ENCODE data around the gene CPM. TPM values are rescaled to one million over a fixed set of nuclear protein-coding genes. Genes with fewer than 3 reads are reported as not detected.

CPM gene
- total and polyA plus RNA-seq, 2 of the 4 experiments (the other 2 are of a cell fraction), result 2.0 to 8.8 TPM

DNA sequence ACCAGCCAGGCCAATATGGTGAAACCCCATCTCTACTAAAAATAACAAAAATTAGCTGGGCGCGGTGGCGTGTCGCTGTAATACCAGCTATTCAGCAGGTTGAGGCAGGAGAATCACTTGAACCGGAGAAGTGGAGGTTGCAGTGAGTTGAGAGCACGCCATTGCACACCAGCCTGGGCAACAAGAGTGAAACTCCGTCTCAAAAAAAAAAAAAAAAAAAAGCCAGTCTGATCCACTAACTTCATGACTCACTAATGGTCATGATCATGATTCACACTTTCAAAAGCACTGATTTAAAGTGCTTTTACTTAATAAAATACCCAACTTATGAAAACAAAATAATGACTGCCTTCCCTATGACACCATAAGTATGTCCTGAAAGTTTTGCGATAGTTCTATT is 38.4 kb upstream of the CPM start:
- DNase-seq (peak; percentile 82), ATAC-seq (ENCODE audit: low read depth) (peak; percentile 62; the same call in 1 of the 2 replicates)
- H3K4me3 ChIP-seq (ENCODE audit: insufficient read depth, low read depth, low read length), result no peak overlapping the region
- dilution Hi-C loops (cut with HindIII; ENCODE audit: low sequenced_read_pairs, unreplicated experiment), result no loop called here
- no peak overlapping the region for H2BK15ac ChIP-seq (ENCODE audit: low read depth, low read length)
- in situ Hi-C loops (cut with MboI; ENCODE audit: low sequenced_read_pairs), result no loop called here
- no peaks in the 10 kb centered on the region for H4K20me1 ChIP-seq (ENCODE audit: insufficient read depth, low read length)
- H3K4me2 ChIP-seq (ENCODE audit: low read depth, low read length), result no peak overlapping the region; the same call in 1 of the 2 replicates
- ChIA-PET CTCF (no interaction called here), POLR2A (ENCODE audit: unreplicated experiment) (no interaction called here)
- H2AK5ac ChIP-seq (ENCODE audit: low read depth, low read length), result no peak overlapping the region; the same call in 1 of the 2 replicates
- H4K8ac ChIP-seq (ENCODE audit: low read depth in 2 of 2, low read length in 2 of 2), result no peak overlapping the region
- TF ChIP-seq FOS (IDR thresholded peaks at IDR 0.05; ENCODE audit: low read depth, low read length) (peak; percentile 70; the same call in 1 of the 2 replicates), POLR2A (IDR thresholded peaks at IDR 0.05; ENCODE audit: low read depth, low read length) (no peak), MAFK (IDR thresholded peaks at IDR 0.05; ENCODE audit: low read depth, low read length) (no peak), MAZ (IDR thresholded peaks at IDR 0.05; ENCODE audit: borderline replicate concordance, low read depth, low read length) (no peak)
- H3K18ac ChIP-seq (ENCODE audit: low read depth, low read length), result no peak overlapping the region
- H2AK9ac ChIP-seq (replicated peaks; ENCODE audit: low read depth, low read length, poor library complexity), result no peak overlapping the region
- no peak overlapping the region for H3K23ac ChIP-seq (ENCODE audit: low read depth, low read length)
- H2BK120ac ChIP-seq (ENCODE audit: low read depth, low read length), result no peak overlapping the region
- intact Hi-C loops (cut with micrococcal nuclease), result no loop called here
- WGBS, 2 experiments (ENCODE audit: extremely low coverage in 2 of 2, insufficient read length in 1 of 2), result no CpG with 5 or more reads among the region's 8 CpGs
- H3K4ac ChIP-seq (ENCODE audit: low read depth, low read length), result no peak overlapping the region
- H3K56ac ChIP-seq (ENCODE audit: extremely low read depth, insufficient read depth, low read length), result no peak overlapping the region
- no peak overlapping the region for H2BK20ac ChIP-seq (ENCODE audit: low read depth, low read length)
- no peak overlapping the region for H3K27ac ChIP-seq (ENCODE audit: insufficient read depth, low read length)
- no peaks in the 10 kb centered on the region for H3K9me1 ChIP-seq (ENCODE audit: insufficient read depth, low read length)
- BruUV-seq (replicated peaks), result no TSS peak
- no peaks in the 10 kb centered on the region for H3K27me3 ChIP-seq (ENCODE audit: control insufficient read depth, insufficient read depth, low read length)
- no peak overlapping the region for H2AFZ ChIP-seq (replicated peaks; ENCODE audit: low read length, poor library complexity)
- no peaks in the 10 kb centered on the region for H3K36me3 ChIP-seq (ENCODE audit: control insufficient read depth, insufficient read depth, low read length)
- no peak overlapping the region for H4K91ac ChIP-seq (ENCODE audit: insufficient read depth, low read depth, low read length)
- no peaks in the 10 kb centered on the region for H3K9me3 ChIP-seq (ENCODE audit: control insufficient read depth, insufficient read depth, low read length)
- peaks cover 6% of the 10 kb centered on the region for H3K4me1 ChIP-seq (ENCODE audit: control insufficient read depth, insufficient read depth, low read length)
- H2BK5ac ChIP-seq (ENCODE audit: low read depth, low read length, poor library complexity, severe bottlenecking), result no peak overlapping the region
- H3K79me1 ChIP-seq (ENCODE audit: low read depth in 1 of 2, low read length in 2 of 2), result no peaks in the 10 kb centered on the region
- H4K5ac ChIP-seq (ENCODE audit: low read depth, low read length), result no peak overlapping the region
- H3K9ac ChIP-seq (ENCODE audit: low read depth, low read length), result no peak overlapping the region
- no peak overlapping the region for H3K14ac ChIP-seq (replicated peaks; ENCODE audit: low read depth, low read length)
